T-helper 1 cell treated with Interleukin-12 subunit alpha and Interleukin-12 subunit beta and Interleukin-4 antibody, amounts not matched to agents 30 ng/mL and 1 ng/mL, for 36 hours (primary cell): ENCODE results near the gene ANKRD53. TPM values are rescaled to one million over a fixed set of nuclear protein-coding genes. Genes with fewer than 3 reads are reported as not detected.

ENCODE experiments used
- intact Hi-C: fragments of 100-400 bp; cut with micrococcal nuclease; formaldehyde crosslinking; loops from one replicate; pipeline ENCODE4 v1.15.1; 2024
- total RNA-seq: library from RNA; stranded (reverse); gene quantifications from 2 replicates; pipeline ENCODE4 v1.2.3, GENCODE V29; 2022

The ANKRD53 gene
- total RNA-seq, 1 donor from 2014 or later: not detected

GRCh38 chr2:70943205-70943871 is 35.1 kb upstream of the ANKRD53 start:
- intact Hi-C loops: no loop called here

DNA sequence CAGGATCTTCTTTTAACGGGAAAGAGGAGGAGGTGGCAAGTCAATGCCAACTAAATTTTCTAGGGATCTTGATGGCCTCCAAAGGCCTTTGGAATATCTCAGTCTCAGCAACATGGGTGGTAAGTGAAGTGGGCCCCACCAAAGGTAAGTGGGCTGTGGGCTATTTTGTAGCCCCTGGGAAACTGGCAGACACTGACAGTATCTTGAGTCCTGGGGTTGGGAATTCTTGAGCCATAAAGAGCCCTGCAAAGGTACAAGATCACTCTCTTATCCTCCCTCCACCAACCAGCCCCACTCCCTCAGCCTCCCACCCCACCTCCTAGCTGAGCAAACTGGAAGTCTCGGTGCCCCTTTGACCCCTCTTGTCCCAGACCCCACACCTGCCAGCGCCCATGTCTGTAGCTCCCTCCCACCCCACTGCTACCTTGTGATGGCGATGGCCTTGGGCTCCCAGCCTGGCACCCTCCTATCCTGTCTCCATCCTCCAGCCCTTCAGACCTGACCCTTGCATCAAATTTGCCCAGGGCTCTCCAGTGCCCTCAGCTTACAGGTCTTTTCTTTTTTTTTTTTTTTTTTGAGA is 34.2 kb upstream of the ANKRD53 start:
- intact Hi-C loops: no loop called here

DNA sequence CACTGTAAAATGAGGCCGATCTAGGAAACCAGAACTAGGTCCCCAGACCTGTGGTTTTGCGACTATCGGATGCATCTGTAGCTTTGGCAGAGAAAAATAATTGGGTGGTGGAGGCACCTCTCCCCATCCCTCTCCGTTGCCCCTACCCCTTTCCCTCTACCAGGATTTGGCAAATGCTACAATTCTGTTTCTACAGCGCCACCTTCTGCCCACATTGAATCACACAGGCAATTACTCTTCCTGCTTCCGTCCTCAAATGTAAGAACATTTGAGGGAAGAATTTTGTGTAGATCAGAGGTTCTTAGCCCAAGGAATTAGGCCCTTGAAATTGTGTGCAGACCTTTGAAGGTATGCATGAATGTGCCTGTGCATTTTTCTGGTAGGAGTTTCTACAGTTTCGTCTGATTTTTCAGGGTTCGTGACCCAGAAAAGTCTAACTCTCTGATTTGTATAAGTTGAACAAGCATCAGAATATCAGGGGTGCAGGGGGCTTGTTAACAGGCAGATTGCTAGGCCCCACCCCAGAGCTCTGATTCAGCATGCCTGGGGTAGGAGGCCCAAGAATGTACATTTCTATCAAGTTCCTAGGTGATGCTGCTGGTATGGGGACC is 31.5 kb upstream of the ANKRD53 start:
- intact Hi-C loops: loop anchor here (1.0 kb wide), 4 partner anchors 18 to 643 kb away; no protein-coding TSS in a partner anchor

DNA sequence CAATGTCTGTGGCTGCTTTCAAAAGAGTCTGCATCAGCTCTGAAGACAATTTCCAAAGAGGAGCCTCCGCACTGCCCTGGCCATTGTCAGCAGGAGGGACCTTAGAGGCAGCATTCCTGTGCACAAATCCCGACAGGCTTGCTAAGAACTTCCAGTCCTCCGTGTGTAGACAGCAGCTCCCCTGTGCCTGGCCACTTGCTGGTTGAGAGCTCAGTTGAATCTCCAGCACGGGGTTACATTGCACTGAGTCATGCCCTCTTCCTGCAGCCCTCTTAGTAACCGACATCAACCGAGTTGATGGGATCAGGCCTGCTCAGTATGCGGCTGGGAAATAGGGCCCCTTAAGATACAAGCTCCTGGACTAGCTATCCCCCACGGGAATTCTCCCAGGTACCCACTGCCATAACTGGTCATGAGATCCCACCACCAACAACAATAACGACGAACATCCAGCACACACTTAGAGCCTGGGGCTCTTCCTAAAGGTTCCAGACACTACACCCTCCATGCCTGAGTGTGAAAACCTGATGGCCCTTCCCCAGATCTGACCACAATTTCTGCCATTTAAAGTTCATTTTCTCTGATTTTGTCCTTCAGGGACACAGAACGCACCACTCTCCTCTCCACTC is 30.8 kb upstream of the ANKRD53 start:
- intact Hi-C loops: loop anchor here (1.0 kb wide), 7 partner anchors 18 to 643 kb away; no protein-coding TSS in a partner anchor

DNA sequence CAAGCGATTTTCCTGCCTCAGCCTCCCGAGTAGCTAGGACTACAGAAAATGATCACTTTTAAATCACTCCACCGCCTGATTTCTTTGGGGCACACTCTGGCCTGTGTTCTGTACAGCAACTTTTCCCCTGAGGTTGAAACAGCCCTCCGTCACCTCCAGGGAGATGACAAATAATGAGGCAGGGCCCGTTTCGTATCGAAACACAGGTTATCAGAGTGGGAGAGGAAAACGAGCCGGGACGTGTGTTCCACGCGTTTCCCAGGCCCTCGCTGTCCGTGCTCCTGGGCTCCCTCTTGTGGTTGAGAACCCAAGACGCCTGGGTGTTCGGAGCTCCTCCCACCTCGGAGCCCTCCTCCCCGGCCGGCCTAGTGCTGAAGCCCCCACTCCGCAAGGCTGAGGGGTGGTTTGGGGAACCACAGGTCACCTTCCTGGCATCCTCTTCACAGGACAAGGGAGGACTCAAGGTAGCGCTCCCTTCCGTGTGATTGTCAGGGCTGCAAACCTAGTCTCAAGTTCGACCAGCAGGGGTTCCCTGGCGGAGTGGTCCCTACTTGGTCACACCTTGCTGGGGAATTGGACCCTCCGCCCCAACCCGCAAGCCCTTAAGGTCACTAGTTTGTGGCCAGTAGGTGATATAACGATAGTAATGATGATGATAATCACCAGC is 30.0 kb upstream of the ANKRD53 start:
- intact Hi-C loops: loop anchor here (1.0 kb wide), 3 partner anchors 28 to 293 kb away; no protein-coding TSS in a partner anchor

- intact Hi-C loops: no loop called here
These were observed 29.3 kb upstream of the ANKRD53 start for GRCh38 chr2:70949086-70949485.

- intact Hi-C loops: no loop called here
These were observed 23.5 kb upstream of the ANKRD53 start for GRCh38 chr2:70954886-70955285.

DNA sequence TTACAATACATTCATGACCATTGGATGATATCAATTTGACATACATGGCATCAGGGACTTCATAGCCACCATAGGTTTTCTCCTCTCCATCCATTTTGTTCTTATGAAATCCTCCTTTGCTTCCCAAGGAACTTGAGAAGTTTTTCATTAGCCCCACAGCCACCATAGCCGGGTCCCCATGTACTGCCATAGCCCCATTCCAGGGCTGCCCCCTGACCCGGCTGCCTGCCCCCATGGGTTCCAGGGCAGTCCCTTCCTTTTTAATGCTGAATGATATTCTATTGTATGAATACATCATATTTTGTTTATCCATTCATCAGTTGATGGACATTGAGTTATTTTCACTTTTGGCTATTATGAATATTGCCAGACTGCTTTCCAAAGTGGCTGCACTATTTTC is 22.3 kb upstream of the ANKRD53 start:
- intact Hi-C loops: no loop called here

DNA sequence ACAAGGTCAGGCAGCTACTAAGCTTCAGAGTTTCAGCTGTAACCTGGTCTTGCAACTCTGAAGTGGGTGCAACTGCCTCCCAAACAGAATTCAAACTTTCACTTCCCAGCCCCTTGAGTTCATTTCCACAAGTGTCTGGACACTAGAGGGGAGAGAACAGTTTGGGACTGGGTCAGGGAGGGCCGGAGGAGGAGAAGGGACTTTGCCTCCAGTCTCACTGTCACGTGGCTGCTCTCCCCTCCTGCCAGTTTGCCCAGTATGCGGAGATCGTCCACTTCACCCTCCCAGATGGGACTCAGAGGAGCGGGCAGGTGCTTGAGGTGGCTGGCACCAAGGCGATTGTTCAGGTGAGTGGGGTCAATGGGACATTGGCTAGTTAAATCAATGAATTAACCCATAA is 20.6 kb upstream of the ANKRD53 start:
- intact Hi-C loops: no loop called here

GRCh38 chr2:70958759-70959158 is 19.7 kb upstream of the ANKRD53 start:
- intact Hi-C loops: no loop called here

DNA sequence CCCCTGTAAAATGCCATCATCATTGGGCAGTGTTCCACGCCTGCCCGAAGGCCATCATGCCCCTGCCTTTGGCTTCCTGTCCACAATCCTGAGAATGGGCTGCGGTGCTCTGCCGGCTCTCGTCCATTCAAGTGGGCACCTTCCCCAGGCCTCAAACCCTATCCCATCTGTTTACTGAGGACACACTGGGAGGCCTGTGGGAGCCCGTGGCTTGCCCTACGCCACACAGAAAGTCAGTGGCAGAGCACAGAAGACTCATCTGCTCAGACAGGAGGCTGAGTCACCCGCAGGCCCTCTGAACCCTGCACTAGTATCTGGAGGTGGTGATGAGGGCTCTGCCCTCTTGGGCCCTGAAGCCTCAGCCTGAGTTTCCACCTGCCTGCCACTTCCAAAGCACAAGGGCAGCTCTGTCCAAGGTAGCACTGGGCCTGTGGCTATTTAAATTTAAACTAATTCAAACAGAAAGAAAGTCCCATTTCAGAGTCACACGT is 19.1 kb upstream of the ANKRD53 start:
- intact Hi-C loops: no loop called here

DNA sequence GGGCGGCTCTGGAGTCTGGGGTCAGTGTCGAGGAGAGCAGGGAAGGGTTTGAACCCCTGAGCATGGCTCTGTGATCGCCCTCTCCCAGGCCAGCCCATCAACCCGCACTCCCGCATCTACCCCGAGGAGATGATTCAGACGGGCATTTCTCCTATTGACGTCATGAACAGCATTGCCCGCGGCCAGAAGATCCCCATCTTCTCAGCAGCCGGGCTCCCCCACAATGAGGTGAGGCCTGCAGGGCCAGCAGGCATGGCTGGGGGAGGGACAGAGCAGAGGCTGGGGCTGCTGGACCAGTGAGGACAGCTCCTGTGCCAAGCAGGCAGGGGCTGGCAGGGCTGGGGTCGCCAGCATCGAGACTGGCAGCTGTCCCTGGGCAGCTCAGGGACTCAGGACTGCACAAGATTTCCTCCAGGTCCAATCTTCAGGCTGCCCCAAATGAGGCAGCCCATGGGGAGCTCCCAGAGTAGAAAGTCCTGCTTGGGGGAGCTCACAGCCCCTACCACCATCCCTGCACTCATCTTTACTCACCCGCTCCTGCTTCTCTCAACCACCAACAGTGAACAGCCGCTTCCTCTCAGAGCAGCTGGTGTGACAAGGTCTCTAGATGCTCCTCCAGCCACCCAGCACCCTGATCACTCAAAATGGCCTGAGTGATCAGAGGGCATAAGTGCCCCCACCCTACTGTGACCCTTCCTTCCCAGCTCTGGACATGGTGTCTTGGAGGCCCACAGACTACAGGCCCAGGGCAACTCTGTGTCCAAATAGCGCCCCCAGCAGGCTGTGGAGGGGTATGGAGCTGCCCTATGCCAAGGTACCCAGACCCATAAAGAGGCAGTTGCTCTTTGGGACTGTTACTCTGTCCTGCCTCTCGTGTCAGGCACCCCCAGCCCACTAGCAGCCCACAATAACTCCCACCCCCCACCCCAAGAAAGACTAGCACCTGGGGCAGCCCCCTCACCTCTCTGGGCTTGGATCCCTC is 18.3 kb upstream of the ANKRD53 start:
- intact Hi-C loops: no loop called here

DNA sequence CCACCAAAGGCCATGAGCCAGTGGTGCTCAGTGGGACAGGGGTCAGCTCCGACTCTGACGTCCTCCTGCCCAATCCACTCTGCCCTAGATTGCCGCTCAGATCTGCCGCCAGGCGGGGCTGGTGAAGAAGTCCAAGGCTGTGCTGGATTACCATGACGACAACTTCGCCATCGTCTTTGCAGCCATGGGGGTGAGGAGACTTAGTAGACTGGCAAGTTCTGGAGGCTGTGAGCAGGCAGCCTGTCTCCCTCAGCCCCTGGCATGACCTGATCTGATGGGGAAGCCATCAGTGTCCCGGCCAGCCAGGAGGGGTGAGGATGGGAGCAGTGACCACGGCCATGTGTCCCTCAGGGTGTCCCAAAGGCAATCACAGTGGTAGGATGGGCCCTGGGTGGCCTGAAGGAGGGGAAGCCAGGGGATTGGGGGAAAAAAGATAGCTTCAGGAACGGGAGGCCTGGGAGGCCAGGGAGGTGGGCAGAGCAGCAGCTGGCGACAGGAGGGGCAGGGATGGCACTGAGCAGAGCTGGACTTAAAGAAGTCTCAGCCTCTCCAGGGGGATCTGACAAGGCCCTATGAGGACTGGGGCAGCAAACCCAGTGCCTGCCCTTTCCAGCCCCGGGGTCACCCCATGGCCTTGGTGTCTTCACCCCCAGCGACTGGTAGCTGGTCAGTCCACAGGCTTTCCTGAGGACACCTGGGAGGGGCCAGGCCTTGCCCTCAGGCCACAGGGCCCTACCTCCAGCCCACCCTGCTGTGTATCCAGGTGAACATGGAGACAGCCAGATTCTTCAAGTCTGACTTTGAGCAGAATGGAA is 17.4 kb upstream of the ANKRD53 start:
- intact Hi-C loops: no loop called here

DNA sequence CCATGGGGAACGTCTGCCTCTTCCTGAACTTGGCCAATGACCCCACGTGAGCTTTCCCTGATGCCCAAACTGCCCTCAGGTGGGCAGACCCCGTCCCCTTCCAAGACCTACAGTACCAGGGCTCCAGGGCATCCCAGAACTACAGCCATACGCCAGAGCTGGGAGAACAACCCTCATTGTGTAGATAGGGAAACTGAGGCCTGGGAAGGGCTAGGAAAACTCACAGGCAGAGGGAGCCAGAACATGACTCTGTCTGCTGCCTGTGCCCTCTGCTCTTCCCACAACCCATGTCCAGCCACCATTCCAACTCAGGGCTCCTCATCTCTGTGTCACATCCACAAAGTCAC is 16.8 kb upstream of the ANKRD53 start:
- intact Hi-C loops: no loop called here

GRCh38 chr2:70962211-70962884 is 16.1 kb upstream of the ANKRD53 start:
- intact Hi-C loops: no loop called here

- intact Hi-C loops: no loop called here
These were observed 15.2 kb upstream of the ANKRD53 start for GRCh38 chr2:70962885-70963878.

GRCh38 chr2:70964133-70964532 is 14.3 kb upstream of the ANKRD53 start:
- intact Hi-C loops: no loop called here
